ENCODE measurements around the gene OSTM1. TPM values are rescaled to one million over a fixed set of nuclear protein-coding genes. Genes with fewer than 3 reads are reported as not detected.
"Not testable (repeated sequence)": the region's sequence is repeated elsewhere in the genome, so short reads cannot be mapped to it uniquely, and the experiment has no call there.

The OSTM1 gene
- total RNA-seq, 1 donor from 2014 or later, result 36.6 TPM

DNA sequence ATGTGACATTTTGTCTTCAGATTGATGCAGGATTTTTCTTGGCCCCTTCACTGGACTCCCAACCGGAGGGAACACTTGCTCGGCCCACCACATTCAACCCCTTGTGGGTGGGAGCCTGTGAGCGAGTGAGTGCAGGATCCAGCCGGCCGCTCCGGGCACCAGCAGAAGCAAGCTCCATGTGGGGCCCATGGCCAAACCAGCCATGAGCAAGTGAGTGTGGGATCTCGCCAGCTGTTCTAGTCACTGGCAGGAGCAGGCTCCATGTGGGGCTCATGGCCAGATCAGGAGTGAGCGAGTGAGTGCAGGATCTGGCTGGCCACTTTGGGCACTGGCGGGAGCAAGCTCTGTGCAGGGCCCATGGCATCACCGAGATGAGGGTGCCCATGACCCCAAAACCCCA lies 42.6 kb downstream of the OSTM1 start:
- no peak for DNase-seq
- no peak for ATAC-seq
- intact Hi-C loops (cut with micrococcal nuclease), result no loop called here

DNA sequence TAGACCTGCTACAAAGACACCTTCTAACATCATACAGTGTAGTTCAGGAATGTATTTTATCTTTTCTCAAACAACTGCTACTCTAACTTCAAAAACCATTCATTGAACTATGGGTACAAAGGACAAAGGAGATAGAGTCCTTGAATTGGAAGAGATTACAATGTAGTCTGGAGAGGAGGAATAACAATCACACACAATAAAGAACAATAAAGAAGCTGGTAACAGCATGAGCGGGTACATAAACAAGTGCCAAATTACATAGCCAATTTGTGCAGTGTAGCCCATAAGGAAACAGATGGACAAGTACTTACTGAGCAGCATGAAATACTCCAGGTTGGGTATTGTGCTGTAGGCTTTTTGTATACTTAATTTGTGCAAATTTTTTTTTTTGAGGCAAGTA lies 44.3 kb downstream of the OSTM1 start:
- no peak for ATAC-seq
- DNase-seq, result no peak

DNA sequence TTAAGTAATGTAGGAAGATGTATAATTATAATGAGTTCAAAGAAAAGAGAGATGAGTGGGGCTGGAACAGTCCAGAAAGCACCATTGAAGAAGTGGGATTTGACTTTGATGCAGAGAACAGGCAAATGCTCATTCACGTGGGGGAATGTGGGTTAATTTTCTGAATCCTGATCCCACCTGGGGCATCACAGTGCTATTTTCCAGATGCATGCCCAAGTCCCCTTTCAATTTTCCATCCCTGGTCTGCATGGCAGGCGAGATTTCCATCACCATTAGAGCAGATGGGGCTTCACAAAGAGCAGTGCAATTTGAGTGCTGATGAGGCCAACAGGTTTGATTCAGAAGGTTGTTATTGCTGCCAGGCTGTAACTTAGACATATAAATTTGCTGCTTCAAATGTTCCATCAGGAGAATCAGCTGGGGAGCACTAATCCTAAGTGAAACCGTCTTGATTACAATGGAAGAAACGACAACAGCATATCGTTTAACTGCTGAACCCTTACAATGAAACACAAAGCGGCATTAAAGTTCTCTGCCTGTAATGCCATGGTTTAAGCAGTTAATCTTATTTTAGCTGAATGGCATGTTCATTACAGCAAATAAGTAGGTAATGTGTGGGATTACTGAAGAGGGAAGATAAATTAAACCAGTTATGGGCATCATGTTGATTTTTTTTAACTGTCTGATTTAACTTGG lies 45.2 kb downstream of the OSTM1 start:
- ATAC-seq (no peak), DNase-seq (no peak)
- intact Hi-C loops (cut with micrococcal nuclease), result no loop called here

More for the DNA sequence above, 44.3 kb downstream of the OSTM1 start:
- intact Hi-C loops (cut with micrococcal nuclease), result no loop called here

DNA sequence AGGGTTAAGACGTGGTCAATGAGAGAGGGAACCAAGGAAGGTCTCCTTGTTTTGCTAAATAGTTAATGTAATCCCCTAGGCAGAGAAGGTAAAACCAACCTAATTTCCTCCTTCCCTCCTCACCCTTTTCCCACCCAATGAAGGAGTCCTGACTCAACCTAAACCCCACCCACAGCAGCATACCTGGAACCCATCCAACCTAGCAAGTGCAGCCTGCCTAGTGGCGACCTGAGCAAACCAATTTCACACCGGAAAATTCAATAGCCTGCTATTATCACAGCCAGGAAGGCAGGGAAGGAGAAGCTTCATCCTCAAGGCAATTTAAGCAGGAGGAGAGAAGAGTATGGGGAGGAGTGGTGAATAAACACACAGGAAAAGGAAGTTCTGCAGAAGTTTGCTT lies 46.9 kb downstream of the OSTM1 start:
- no peak for DNase-seq
- intact Hi-C loops (cut with micrococcal nuclease), result no loop called here
- ATAC-seq, result no peak

DNA sequence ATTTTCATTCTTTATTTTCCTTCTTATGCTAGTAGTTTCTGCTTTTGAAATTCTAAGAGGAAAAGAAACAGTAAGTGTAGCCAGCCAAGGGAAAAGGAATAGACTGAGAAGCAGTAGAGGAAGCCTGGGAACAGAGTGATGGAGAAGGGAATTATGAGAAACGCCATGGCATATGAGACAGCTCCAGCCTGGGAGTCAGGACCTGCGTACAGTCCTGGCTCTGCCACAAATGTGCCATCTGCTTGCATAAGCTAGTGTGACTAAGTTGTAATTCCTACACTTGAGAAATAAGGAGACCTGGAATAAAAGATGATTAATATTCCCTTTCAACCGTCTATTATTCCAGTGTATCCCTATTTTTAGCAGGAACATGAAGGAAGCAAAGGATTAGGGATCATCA lies 47.5 kb downstream of the OSTM1 start:
- ATAC-seq, result no peak

DNA sequence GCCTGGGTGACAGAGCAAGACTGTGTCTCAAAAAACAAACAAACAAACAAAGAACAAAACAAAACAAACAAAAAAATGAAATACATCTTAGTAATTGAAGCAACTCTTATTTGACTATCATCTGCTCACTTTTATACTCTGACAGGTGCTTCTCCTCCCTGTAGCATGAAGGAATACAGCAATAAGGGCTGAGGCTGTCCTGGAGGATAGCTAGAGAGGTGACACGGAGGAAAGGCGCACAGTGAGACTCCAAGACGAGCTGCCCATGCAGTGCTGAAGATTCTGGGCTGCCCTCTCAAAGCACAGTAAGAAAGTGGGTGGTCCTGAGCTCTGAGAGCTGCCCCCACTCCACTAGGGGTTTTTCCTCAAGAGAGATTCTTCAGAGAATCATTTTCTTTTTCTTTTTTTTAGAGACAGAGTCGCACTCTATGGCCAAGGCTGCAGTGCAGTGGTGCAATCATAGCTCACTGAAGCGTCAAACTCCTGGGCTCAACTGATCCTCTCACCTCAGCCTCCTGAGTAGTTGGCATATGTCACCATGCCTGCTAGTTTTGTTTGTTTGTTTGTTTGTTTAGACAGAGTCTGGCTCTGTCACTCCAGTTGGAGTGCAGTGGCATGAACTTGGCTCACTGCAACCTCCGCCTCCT lies 50.0 kb downstream of the OSTM1 start:
- intact Hi-C loops (cut with micrococcal nuclease), result no loop called here
- ATAC-seq, result no peak

More for the DNA sequence above, 47.5 kb downstream of the OSTM1 start:
- intact Hi-C loops (cut with micrococcal nuclease), result no loop called here
- no peak for DNase-seq

DNA sequence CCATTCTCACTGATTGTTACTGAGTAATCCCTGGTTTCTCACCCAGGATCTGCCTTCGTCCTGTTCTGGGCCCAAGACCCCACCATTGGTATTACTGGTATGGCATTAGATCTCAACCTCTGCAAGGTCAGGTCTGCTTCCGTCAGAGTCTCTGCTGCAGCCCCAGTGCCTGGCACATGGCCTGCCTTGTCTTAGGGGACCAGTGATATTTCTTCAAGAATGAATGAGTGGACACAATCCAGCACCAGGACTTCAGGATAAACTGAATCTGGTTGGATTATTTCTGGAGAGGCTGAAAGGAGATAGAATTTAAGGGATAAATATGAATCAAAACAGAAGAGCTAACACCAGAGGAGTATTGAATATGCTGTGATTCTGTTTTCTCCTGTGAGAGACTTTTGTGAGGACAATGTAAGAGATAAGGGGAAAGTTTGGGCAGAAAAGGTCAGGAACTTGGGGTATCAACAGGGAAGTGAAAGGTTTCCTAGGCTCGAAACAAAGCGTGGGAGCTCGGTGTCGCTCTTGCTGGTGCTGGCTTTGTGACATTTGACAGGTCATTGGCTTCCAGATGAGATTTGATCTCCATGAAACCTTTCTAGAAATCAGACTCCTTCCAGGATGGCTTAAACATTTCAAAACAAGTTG lies 53.9 kb downstream of the OSTM1 start:
- intact Hi-C loops (cut with micrococcal nuclease), result no loop called here
- no peak for ATAC-seq
- DNase-seq, result no peak

More for the DNA sequence above, 50.0 kb downstream of the OSTM1 start:
- DNase-seq, result no peak

DNA sequence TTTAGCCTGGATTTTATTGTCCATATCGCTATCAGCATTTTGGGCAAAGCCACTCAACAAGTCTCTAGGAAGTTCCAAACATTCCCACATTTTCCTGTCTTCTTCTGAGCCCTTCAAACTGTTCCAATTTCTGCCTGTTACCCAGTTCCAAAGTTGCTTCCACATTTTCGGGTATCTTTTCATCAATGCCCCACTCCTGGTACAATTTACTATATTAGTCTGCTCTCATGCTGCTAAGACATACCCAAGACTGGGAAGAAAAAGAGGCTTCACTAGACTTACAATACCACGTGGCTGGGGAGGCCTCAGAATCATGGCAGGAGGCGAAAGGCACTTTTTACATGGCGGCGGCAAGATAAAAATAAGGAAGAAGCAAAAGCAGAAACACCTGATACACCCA lies 58.3 kb downstream of the OSTM1 start:
- DNase-seq; ATAC-seq; intact Hi-C loops (cut with micrococcal nuclease): not testable (repeated sequence)

DNA sequence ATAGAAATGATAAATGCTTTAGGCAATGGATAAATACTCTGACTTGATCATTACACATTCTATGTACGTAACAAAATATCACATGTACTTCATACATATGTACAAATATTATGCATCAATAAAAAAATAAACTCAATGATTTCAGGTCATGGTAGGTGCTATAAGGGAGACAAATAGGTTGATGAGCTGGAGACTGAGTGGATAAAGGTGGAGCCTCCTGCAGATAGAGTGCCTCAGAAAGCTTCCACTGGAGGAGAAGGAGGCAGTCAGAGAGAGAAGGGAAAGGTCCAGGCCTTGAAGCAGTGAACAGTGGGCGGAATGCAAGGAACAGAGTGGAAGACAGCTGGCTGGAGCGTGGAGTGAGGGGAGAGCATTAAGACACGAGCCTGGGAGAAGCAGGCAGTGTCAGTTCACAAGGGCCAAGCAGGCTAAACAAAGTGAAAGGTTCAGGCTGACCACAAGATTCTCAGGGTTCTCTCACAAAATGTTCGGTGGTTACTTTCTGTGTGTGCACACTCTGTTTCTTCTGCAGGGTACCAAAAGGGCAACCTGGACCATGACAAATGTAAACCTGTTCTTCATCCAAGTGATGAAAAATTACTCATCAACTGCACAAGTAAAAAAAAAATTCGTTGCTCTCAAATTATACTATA lies 60.6 kb downstream of the OSTM1 start:
- DNase-seq, result no peak

DNA sequence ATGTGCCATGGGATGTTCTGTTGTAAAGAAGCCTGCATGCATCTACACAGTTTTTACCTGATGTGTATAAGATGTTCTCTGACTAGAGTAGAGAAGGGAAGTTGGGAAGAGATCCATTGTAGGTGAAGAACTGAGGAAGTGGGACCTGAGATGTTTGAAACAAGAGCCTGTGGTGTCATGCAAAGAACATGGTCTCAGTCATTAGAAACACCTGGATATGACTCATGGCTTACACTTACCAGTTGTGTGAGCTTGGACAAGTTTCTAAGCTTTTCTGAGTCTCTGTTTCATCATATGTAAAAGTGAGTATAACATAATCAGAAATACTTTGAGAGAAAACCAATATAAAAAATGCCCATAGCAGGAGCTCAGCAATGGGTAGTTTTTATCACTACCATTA lies 64.6 kb downstream of the OSTM1 start:
- ATAC-seq, result no peak
- intact Hi-C loops (cut with micrococcal nuclease), result no loop called here
- DNase-seq, result no peak

More for the DNA sequence above, 60.6 kb downstream of the OSTM1 start:
- ATAC-seq, result no peak
- intact Hi-C loops (cut with micrococcal nuclease), result no loop called here

DNA sequence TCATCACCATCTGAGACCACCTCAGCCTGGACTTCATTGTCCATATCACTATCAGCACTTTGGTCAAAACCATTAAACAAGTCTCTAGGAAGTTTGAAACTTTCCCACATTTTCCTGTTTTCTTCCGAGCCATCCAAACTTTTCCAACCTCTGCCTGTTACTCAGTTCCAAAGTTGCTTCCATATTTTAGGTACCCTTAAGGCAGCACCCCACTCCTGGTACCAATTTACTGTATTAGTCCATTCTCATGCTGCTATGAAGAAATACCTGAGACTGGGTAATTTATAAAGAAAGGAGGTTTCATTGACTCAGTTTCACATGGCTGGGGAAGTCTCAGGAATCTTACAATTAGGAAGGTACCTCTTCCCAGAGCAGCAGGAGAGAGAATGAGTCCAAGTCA lies 65.3 kb downstream of the OSTM1 start:
- DNase-seq; ATAC-seq; intact Hi-C loops (cut with micrococcal nuclease): not testable (repeated sequence)

DNA sequence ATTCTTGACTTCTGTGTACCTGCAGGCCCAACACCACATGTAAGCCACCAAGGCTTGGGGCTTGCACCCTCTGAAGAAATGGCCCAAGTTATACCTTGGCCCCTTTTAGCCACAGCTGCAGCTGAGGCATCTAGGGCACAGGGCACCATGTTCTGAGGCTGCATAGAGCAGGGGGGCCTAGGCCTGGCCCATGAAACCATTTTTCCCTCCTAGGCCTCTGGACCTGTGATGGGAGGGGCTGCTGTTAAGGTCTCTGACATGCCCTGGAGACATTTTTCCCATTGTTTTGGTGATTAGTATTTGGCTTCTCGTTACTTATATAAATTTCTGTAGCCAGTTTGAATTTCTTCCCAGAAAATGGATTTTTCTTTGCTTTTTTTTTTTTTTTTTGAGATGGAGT lies 66.2 kb downstream of the OSTM1 start:
- ATAC-seq, result no peak
- intact Hi-C loops (cut with micrococcal nuclease), result no loop called here
- no peak for DNase-seq

DNA sequence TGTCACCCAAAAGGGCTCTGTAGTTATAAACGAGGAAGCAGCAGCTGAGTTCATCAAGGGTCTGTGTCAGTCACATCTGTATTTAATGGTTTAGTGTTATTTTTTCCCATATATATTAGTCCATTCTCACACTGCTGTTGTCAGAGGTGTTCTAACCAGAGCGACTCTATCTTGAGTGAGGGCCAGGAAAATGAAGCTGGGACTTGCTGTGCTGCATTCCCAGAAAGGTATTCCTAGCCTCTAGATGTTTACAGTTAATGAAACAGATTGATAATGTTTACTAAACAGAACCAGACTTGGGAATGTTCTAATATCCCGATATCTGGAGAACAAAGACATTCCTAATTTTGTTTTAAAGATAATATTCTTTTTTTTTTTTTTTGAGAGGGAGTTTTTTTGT lies 68.6 kb downstream of the OSTM1 start:
- ATAC-seq (no peak), DNase-seq (no peak)
- intact Hi-C loops (cut with micrococcal nuclease), result no loop called here

DNA sequence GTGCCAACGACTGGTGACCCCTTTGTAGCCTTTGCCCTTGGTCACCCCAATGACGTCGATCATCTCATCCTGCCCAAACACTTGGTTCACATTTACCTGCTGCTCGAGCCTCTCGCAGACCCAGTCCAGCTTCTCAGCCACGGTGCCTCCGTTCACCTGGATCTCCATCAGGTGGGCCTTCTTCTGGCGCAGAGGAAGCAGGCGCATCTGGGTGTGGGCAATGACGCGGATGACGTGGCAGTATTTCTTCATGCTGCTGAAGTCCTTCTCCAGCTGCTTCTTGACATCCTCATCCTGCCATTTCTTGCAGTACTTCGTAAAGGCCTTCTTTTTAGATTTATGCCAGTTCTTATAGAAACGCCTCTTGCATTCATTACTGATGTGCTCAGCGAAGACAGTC lies 69.7 kb downstream of the OSTM1 start:
- DNase-seq (no peak), ATAC-seq (no peak)
- intact Hi-C loops (cut with micrococcal nuclease), result no loop called here

DNA sequence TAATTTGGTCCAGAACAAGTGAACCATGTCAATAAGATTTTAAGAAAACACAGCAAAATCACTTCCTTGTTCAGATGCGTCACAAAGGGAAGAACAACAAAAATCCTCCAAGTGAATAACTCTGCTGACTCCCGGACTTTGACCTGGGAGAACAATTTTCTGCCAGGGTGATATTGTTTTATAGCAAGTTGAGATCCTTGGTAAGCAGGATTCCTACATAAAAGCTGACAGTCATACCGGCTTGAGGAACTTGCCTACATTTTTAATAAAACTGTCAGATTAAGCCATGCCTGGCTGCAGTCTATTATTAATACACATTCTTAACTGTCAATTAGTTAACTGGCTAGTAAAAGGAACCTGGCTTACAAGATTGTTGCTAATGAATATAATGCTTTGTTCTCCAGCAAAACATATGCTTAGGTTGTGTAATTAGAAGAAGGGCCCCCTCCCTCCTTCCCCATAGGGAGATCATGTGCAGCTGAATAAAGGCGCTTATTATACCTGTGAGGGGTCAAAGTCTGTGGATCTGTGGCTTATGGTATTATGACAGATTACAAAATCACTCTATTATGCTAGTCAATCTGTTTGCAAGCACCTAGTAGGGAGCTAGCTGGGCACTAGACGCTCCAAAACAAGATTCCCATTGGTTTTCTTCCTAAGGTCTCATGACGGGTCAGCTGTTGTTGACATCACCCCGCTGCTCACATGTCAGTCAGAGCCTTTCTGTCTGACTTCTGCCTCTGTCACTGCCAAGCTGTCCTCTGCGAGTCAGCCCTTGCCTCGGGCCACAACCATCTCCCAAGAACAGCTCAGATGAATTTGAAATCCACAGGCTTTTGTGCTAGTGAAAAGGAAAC lies 71.9 kb downstream of the OSTM1 start:
- DNase-seq (no peak), ATAC-seq (peak; percentile 28)
- intact Hi-C loops (cut with micrococcal nuclease), result no loop called here

DNA sequence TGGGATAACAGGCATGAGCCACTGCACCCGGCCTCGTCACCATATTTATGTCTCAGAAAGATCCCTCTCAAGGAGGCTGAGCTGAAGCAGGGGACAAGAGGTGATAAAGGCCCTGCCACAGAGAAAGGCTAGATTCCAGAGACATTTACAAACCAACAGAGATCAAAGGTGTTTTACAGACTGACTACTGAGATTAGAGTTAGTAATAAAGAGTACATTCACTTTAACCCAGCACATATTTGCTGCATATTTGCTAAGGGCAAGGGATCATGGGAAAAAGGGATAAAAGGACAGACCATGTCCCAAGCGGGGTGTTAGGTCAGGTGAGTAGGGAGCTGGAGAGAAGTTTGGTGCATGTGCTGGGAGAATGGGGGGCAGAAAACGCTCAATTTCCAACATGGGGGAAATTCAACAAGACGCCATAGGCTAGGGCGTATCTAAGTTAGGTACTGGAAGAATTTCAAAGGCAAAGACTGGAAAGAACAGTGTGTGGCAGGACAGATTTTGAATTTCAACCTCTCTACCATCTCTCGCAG lies 72.8 kb downstream of the OSTM1 start:
- intact Hi-C loops (cut with micrococcal nuclease), result no loop called here
- no peak for DNase-seq
- ATAC-seq, result no peak

DNA sequence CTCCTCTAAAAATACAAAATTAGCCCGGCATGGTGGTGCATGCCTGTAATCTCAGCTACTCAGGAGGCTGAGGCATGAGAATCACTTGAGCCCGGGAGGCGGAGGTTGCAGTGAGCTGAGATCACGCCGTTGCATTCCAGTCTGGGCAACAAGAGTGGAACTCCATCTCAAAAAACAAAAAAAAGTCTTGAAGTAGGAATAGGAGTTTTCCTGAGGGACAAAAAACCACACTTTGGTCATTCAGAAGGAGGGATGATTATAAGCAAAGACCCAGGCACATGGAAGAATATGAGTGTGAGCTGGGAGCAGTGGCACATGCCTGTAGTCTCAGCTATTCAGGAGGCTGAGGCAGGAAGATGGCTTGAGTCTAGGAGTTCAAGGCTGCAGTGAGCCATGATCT lies 74.3 kb downstream of the OSTM1 start:
- not testable (repeated sequence) for ATAC-seq, DNase-seq

DNA sequence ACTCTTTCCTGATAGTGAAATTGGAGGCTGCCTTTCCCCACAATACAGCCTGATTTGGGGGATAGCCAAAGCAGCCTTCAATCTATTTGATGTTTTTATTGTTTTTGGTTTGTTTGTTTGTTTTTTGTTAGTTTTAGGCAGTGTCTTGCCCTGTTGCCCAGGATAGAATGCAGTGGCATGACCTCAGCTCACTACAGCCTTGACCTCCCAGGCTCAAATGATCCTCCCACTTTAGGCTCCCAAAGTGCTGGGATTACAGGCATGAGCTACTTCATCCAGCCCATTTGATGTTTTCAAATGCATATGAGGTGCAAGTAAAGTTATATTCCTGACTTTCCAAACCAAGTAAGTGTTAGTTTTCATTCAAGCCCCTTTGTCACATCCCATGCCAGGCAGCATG lies 75.2 kb downstream of the OSTM1 start:
- intact Hi-C loops (cut with micrococcal nuclease), result no loop called here
- ATAC-seq (no peak), DNase-seq (no peak)

More for the DNA sequence above, 74.3 kb downstream of the OSTM1 start:
- intact Hi-C loops (cut with micrococcal nuclease), result not testable (repeated sequence)
